IMR-90 (cell line): ENCODE measurements around the gene SHCBP1L. TPM values are rescaled to one million over a fixed set of nuclear protein-coding genes. Genes with fewer than 3 reads are reported as not detected.

Source experiments
- ATAC-seq: fragments of 200-7000 bp; cut with Tn5 transposase; 2 replicates; pipeline ENCODE4 v1.9.1; 2020; ENCODE audit warnings: low read depth, mild to moderate bottlenecking, moderate library complexity
- BruUV-seq: library from RNA; stranded (reverse); fragments of 400-500 nt; replicated peaks from 2 replicates; lab custom pipeline; 2021; lab: Mats Ljungman, UMichigan
- CTCF ChIA-PET: fragments of 300-600 bp; formaldehyde crosslinking; extraction: SDS; loops from one replicate; lab custom pipeline; 2021; ENCODE audit warnings: antibody characterized with exemption; lab: Yijun Ruan, JAX
- POLR2A ChIA-PET: fragments of 300-600 bp; sonication (Branson Sonifier 250); formaldehyde crosslinking; loops from one replicate; lab custom pipeline; 2022; ENCODE audit warnings: antibody characterized with exemption; ENCODE audit not compliant: unreplicated experiment; lab: Charles Lee
- DNase-seq: peaks from one replicate; pipeline ENCODE4 v3.0.0; 2013
- H2AFZ ChIP-seq: replicated peaks from 2 replicates; pipeline ENCODE3; 2013; ENCODE audit warnings: low read length, mild to moderate bottlenecking; ENCODE audit not compliant: poor library complexity
- H2AK5ac ChIP-seq: 2 replicates; pipeline ENCODE4 v1.6.1; 2013; ENCODE audit warnings: low read depth, low read length, inconsistent platforms
- H2AK9ac ChIP-seq: replicated peaks from 2 replicates; pipeline ENCODE3; 2013; ENCODE audit warnings: mild to moderate bottlenecking, low read depth, low read length, moderate library complexity; ENCODE audit not compliant: poor library complexity
- H2BK120ac ChIP-seq: 2 replicates; pipeline ENCODE4 v1.6.1; 2013; ENCODE audit warnings: low read depth, low read length, inconsistent platforms
- H2BK15ac ChIP-seq: 3 replicates; pipeline ENCODE4 v1.6.1; 2013; ENCODE audit warnings: low read depth, low read length, inconsistent platforms
- H2BK20ac ChIP-seq: 2 replicates; pipeline ENCODE4 v1.6.1; 2013; ENCODE audit warnings: low read depth, mild to moderate bottlenecking, inconsistent platforms, low read length, moderate library complexity
- H2BK5ac ChIP-seq: 2 replicates; pipeline ENCODE4 v1.6.1; 2013; ENCODE audit warnings: mild to moderate bottlenecking, low read depth, low read length, inconsistent platforms; ENCODE audit not compliant: poor library complexity, severe bottlenecking
- H3K14ac ChIP-seq: replicated peaks from 2 replicates; pipeline ENCODE4 v1.6.1; 2013; ENCODE audit warnings: low read depth, low read length, inconsistent platforms
- H3K18ac ChIP-seq: 2 replicates; pipeline ENCODE4 v1.6.1; 2013; ENCODE audit warnings: low read depth, low read length, control low read depth
- H3K23ac ChIP-seq: 2 replicates; pipeline ENCODE4 v1.6.1; 2013; ENCODE audit warnings: low read depth, low read length, inconsistent platforms
- H3K27ac ChIP-seq: 2 replicates; pipeline ENCODE4 v1.5.1; 2013; ENCODE audit warnings: mild to moderate bottlenecking, control low read depth, low read length; ENCODE audit not compliant: insufficient read depth
- H3K27me3 ChIP-seq: 2 replicates; pipeline ENCODE4 v1.6.1; 2013; ENCODE audit warnings: low read length; ENCODE audit not compliant: control insufficient read depth, insufficient read depth
- H3K36me3 ChIP-seq: 2 replicates; pipeline ENCODE4 v1.6.1; 2013; ENCODE audit warnings: low read length, mixed read lengths; ENCODE audit not compliant: control insufficient read depth, insufficient read depth
- H3K4ac ChIP-seq: 2 replicates; pipeline ENCODE4 v1.6.1; 2013; ENCODE audit warnings: low read depth, low read length, inconsistent platforms
- H3K4me1 ChIP-seq: 2 replicates; pipeline ENCODE4 v1.6.1; 2013; ENCODE audit warnings: low read length, mixed read lengths; ENCODE audit not compliant: control insufficient read depth, insufficient read depth
- H3K4me2 ChIP-seq: 2 replicates; pipeline ENCODE4 v1.6.1; 2013; ENCODE audit warnings: low read depth, mild to moderate bottlenecking, control low read depth, low read length, moderate library complexity
- H3K4me3 ChIP-seq: 2 replicates; pipeline ENCODE4 v1.5.1; 2013; ENCODE audit warnings: low read depth, mild to moderate bottlenecking, control low read depth, low read length, moderate library complexity; ENCODE audit not compliant: insufficient read depth
- H3K56ac ChIP-seq: 2 replicates; pipeline ENCODE4 v1.6.1; 2013; ENCODE audit warnings: low read length, inconsistent platforms; ENCODE audit not compliant: insufficient read depth; ENCODE audit errors: extremely low read depth
- H3K79me1 ChIP-seq, 2 experiments: 2 replicates each; pipeline ENCODE4 v1.6.1; 2013; ENCODE audit warnings: low read length in 2 of 2, inconsistent platforms in 1 of 2, low read depth in 1 of 2
- H3K9ac ChIP-seq: 2 replicates; pipeline ENCODE4 v1.6.1; 2013; ENCODE audit warnings: low read depth, low read length, control low read depth
- H3K9me1 ChIP-seq: 2 replicates; pipeline ENCODE4 v1.6.1; 2013; ENCODE audit warnings: low read length, inconsistent platforms; ENCODE audit not compliant: insufficient read depth
- H3K9me3 ChIP-seq: 2 replicates; pipeline ENCODE4 v1.6.1; 2013; ENCODE audit warnings: low read length; ENCODE audit not compliant: control insufficient read depth, insufficient read depth
- H4K20me1 ChIP-seq: 2 replicates; pipeline ENCODE4 v1.6.1; 2013; ENCODE audit warnings: low read length, inconsistent platforms; ENCODE audit not compliant: insufficient read depth
- H4K5ac ChIP-seq: 2 replicates; pipeline ENCODE4 v1.6.1; 2013; ENCODE audit warnings: mild to moderate bottlenecking, low read depth, low read length, control low read depth
- H4K8ac ChIP-seq, 2 experiments: 2 replicates each; pipeline ENCODE4 v1.6.1; 2013; ENCODE audit warnings: low read depth in 2 of 2, low read length in 2 of 2, control low read depth in 1 of 2, inconsistent platforms in 1 of 2
- H4K91ac ChIP-seq: 2 replicates; pipeline ENCODE4 v1.6.1; 2013; ENCODE audit warnings: low read depth, low read length, inconsistent platforms; ENCODE audit not compliant: insufficient read depth
- MAFK ChIP-seq: IDR thresholded peaks from 2 replicates; pipeline ENCODE4 v1.6.1; 2012; ENCODE audit warnings: low read depth, low read length, improper control_type of control experiment
- RAD21 ChIP-seq: IDR thresholded peaks from 2 replicates; pipeline ENCODE4 v1.6.1; 2012; ENCODE audit warnings: low read length, improper control_type of control experiment
- WGBS, 2 experiments: methylation state at CpG; one replicate each; pipeline versions ENCODE4 v1.1.5 to v1.1.7; 2013; ENCODE audit warnings: missing lambda C conversion rate in 2 of 2; ENCODE audit not compliant: insufficient read length in 1 of 2; ENCODE audit errors: extremely low coverage in 2 of 2; 5-methylcytosine and 5-hydroxymethylcytosine counted together
- dilution Hi-C: fragments of 300-500 bp; cut with HindIII; formaldehyde crosslinking; loops from one replicate; pipeline ENCODE4 v1.14.3; 2018; ENCODE audit warnings: low sequenced_read_pairs; ENCODE audit not compliant: unreplicated experiment
- in situ Hi-C: fragments of 300-500 bp; cut with MboI; formaldehyde crosslinking; loops from 3 replicates; pipeline ENCODE4 v1.14.3; 2019; ENCODE audit warnings: low sequenced_read_pairs, inconsistent platforms, mixed read lengths
- intact Hi-C: fragments of 100-400 bp; cut with micrococcal nuclease; formaldehyde crosslinking; loops from 2 replicates; pipeline ENCODE4 v1.10.0; 2022
- polyA plus RNA-seq, 3 experiments: library from polyadenylated mRNA; depleted of rRNA; stranded (reverse); fragments of >200 nt; gene quantifications; 2 replicates each; pipeline ENCODE4 v1.2.3, GENCODE V29; 2012; ENCODE audit warnings: low replicate concordance in 1 of 3
- total RNA-seq: library from RNA; depleted of rRNA; stranded (reverse); fragments of >200 nt; gene quantifications from 2 replicates; pipeline ENCODE4 v1.2.3, GENCODE V29; 2012
- TF ChIP-seq, protein P1 (sequence below): conservative IDR thresholded peaks from 2 replicates; pipeline ENCODE4 v1.5.1; 2012; ENCODE audit warnings: mild to moderate bottlenecking, low read depth, low read length, improper control_type of control experiment
- TF ChIP-seq, protein P2 (sequence below): fragments of 150-350 bp; IDR thresholded peaks from 2 replicates; pipeline ENCODE4 v1.6.1; 2016; ENCODE audit warnings: low read depth, mild to moderate bottlenecking, low read length, moderate library complexity, borderline replicate concordance

SHCBP1L gene
- total and polyA plus RNA-seq, 2 of the 4 experiments (the other 2 are of a cell fraction), result not detected

DNA sequence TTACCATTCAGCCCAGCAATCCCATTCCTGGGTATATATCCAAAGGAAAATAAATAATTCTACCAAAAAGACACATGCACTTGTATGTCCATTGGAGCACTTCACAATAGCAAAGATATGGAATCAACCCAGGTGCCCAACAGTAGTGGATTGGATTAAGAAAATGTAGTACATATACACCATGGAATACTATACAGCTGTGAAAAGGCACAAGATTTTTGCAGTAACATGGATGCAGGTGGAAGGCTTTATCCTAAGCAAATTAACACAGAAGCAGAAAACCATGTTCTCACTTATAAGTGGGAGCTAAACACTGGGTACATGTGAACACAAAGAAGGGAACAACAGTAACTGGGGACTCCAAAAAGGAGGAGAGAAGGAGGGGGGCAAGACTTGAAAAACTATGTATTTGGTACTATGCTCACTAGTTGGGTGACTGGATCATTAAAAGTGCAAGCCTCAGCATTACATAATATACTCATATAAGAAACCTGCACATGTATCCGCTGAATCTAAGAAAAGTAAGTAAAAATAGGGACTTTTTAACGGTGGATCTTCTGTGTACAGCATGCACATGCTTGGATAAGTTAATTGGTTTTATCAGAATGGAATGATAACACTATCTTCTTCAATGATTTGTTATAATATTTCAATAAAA, 3.9 kb upstream of the SHCBP1L start:
- Histone ChIP-seq H2BK15ac (no peak overlapping the region), H4K8ac (no peak overlapping the region), H3K18ac (no peak overlapping the region), H3K4me2 (no peak overlapping the region), H2BK20ac (no peak overlapping the region), H3K4me3 (no peak overlapping the region), H3K36me3 (no peaks in the 10 kb centered on the region), H3K4ac (no peak overlapping the region), H3K27ac (no peak overlapping the region), H2BK5ac (no peak overlapping the region), H4K20me1 (peaks cover 9% of the 10 kb centered on the region; the same call in 1 of the 2 replicates), H4K5ac (no peak overlapping the region), H2AK5ac (no peak overlapping the region), H4K91ac (no peak overlapping the region), H3K27me3 (peaks cover 12% of the 10 kb centered on the region), H2AK9ac (no peak overlapping the region), H3K9me1 (peaks cover 2% of the 10 kb centered on the region), H3K14ac (no peak overlapping the region), H2BK120ac (no peak overlapping the region), H3K9me3 (peaks cover 3% of the 10 kb centered on the region), H3K23ac (no peak overlapping the region), H3K79me1 (no peaks in the 10 kb centered on the region), H2AFZ (no peak overlapping the region), H3K9ac (no peak overlapping the region), H3K56ac (no peak overlapping the region), H3K4me1 (peaks cover 2% of the 10 kb centered on the region; the same call in 1 of the 2 replicates)
- intact Hi-C loops (no loop called here), in situ Hi-C loops (loop anchor here (5.0 to 25.0 kb wide), 3 partner anchors 65 to 280 kb away; partner anchors contain the start of gene LAMC1), dilution Hi-C loops (no loop called here)
- DNase-seq, result no peak
- ATAC-seq, result no peak
- ChIA-PET CTCF (interaction anchor here (0.6 kb wide), 1 partner anchor 27 kb away, joined by 3 read pairs; no protein-coding TSS in a partner anchor), POLR2A (no interaction called here)
- TF ChIP-seq MAFK (peak; percentile 52), RAD21 (no peak)
- TF ChIP-seq, protein P1, sequence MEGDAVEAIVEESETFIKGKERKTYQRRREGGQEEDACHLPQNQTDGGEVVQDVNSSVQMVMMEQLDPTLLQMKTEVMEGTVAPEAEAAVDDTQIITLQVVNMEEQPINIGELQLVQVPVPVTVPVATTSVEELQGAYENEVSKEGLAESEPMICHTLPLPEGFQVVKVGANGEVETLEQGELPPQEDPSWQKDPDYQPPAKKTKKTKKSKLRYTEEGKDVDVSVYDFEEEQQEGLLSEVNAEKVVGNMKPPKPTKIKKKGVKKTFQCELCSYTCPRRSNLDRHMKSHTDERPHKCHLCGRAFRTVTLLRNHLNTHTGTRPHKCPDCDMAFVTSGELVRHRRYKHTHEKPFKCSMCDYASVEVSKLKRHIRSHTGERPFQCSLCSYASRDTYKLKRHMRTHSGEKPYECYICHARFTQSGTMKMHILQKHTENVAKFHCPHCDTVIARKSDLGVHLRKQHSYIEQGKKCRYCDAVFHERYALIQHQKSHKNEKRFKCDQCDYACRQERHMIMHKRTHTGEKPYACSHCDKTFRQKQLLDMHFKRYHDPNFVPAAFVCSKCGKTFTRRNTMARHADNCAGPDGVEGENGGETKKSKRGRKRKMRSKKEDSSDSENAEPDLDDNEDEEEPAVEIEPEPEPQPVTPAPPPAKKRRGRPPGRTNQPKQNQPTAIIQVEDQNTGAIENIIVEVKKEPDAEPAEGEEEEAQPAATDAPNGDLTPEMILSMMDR, result no peak
- TF ChIP-seq, protein P2, sequence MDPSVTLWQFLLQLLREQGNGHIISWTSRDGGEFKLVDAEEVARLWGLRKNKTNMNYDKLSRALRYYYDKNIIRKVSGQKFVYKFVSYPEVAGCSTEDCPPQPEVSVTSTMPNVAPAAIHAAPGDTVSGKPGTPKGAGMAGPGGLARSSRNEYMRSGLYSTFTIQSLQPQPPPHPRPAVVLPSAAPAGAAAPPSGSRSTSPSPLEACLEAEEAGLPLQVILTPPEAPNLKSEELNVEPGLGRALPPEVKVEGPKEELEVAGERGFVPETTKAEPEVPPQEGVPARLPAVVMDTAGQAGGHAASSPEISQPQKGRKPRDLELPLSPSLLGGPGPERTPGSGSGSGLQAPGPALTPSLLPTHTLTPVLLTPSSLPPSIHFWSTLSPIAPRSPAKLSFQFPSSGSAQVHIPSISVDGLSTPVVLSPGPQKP, result no peak
- no CpG with 5 or more reads among the region's 2 CpGs for WGBS, 2 experiments
- no TSS peak for BruUV-seq
